ENCODE measurements around the gene WDR82.

WDR82 gene

DNA sequence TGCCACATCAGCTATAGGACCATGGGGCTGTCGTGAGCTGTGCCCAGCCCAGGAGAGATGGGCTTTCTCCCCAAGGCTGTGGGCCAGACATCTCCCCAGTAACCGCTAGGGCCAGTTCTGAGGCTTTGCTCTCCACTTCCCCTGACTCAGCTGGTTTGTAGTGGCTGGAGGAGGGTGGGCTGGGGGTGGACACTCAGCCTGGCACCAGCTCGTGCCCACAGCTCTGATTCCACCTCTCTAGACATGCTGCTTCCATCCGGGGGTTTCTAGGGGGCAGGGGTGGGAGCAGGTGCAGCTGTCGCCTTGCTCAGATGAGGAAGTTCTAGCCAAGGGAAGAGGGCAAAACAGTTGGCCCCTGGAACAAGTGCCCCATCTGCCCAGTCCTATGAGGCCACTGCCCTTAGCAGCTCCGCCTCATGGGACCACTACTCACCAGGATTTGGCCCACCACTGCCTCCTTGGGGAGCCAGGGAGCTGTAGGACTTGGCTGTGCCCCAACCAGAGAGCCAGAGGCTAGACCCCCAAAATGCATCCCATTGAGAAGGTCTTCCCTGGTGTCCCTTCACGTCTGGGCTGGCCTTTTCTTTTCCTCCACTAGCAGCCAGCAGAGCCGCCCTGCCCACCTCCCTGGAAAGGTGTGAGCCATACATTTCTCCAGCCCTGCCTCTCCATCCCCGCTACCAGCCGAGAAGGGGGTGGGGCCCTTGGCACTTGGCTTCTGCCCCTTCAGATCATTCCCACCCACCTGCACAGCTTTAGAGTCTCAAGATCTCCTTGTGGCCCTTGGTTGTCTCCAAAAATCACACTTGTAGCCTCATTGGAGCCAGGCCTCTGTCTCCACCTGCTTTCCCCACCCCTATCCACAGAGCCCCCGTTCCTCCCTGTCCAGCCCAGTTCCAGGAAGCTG, 19.0 kb upstream of the WDR82 start:
- Histone ChIP-seq H3K27ac (ENCODE audit: low read length, poor library complexity, severe bottlenecking) (no peak overlapping the region), H2BK15ac (ENCODE audit: low read depth, poor library complexity, severe bottlenecking) (no peak overlapping the region), H2AFZ (ENCODE audit: low read depth, low read length) (no peak overlapping the region), H2BK120ac (ENCODE audit: low read depth, low read length) (no peak overlapping the region), H3K14ac (ENCODE audit: low read length in 2 of 2) (no peak overlapping the region), H4K91ac (ENCODE audit: low read length) (no peak overlapping the region), H3K79me1 (replicated peaks; ENCODE audit: low read length, poor library complexity, severe bottlenecking) (peaks cover 6% of the 10 kb centered on the region), H3K4me3 (ENCODE audit: insufficient read depth in 1 of 2, low read depth in 1 of 2, low read length in 2 of 2) (no peak overlapping the region), H2BK12ac (ENCODE audit: low read length in 2 of 2) (no peak overlapping the region), H3K4ac (ENCODE audit: low read depth in 1 of 2, low read length in 2 of 2) (no peak overlapping the region), H3K9me3 (ENCODE audit: control insufficient read depth, low read length) (no peaks in the 10 kb centered on the region), H3K4me1 (ENCODE audit: control insufficient read depth, insufficient read depth, low read depth, low read length) (peaks cover 22% of the 10 kb centered on the region), H4K8ac (ENCODE audit: low read length) (no peak overlapping the region), H3K18ac (ENCODE audit: low read depth in 1 of 2, low read length in 2 of 2) (no peak overlapping the region), H3K4me2 (ENCODE audit: low read length, poor library complexity, severe bottlenecking) (no peak overlapping the region), H2AK5ac (ENCODE audit: low read length, severe bottlenecking) (no peak overlapping the region), H3K23ac (ENCODE audit: low read length in 2 of 2) (no peak overlapping the region), H2BK5ac (ENCODE audit: low read depth, low read length, poor library complexity, severe bottlenecking) (no peak overlapping the region), H3K27me3 (ENCODE audit: control insufficient read depth in 1 of 2, insufficient read depth in 1 of 2, low read length in 2 of 2) (peaks cover 14 to 25% of the 10 kb centered on the region in 2 experiments), H3K9ac (ENCODE audit: low read length) (no peak overlapping the region), H3K36me3 (ENCODE audit: control insufficient read depth in 1 of 2, insufficient read depth in 2 of 2, low read depth in 1 of 2, low read length in 2 of 2) (peaks cover 12 to 44% of the 10 kb centered on the region in 2 experiments)
- 87% methylated on average over 10 of the region's 11 CpGs for WGBS
- DNase-seq = no peak

DNA sequence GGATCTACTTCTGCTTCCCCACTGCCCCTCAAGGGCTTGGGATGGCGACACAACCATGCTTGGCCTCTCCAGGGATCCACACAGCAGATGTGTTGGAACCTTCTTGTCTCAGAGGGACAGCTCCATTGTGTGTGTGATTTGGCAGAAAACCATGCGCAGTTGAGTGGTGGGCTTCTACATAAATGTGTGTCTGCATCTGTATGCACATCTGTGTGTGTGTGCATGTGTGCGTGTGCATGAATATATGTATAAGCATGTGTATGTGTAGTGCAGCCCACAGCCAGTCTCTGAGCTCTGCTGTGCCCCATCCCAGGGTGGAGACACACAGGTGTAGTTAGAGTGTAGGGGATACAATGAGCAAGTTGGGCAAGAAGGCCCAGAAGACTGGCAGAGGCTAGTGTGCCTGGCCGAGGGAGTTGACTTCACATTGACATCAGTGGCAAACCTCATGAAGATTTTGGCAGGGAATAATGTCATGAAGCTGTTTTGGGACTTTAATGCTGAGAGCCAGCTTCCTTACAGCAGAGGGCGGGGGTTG, 17.3 kb upstream of the WDR82 start:
- no peak overlapping the region for H3K14ac ChIP-seq (ENCODE audit: low read length in 2 of 2)
- H3K79me1 ChIP-seq (replicated peaks; ENCODE audit: low read length, poor library complexity, severe bottlenecking) = peaks cover 14% of the 10 kb centered on the region
- no peak overlapping the region for H2AK5ac ChIP-seq (ENCODE audit: low read length, severe bottlenecking)
- no peaks in the 10 kb centered on the region for H3K9me3 ChIP-seq (ENCODE audit: control insufficient read depth, low read length)
- no peak overlapping the region for H2BK120ac ChIP-seq (ENCODE audit: low read depth, low read length)
- H3K4me2 ChIP-seq (ENCODE audit: low read length, poor library complexity, severe bottlenecking) = no peak overlapping the region
- H2BK5ac ChIP-seq (ENCODE audit: low read depth, low read length, poor library complexity, severe bottlenecking) = no peak overlapping the region
- WGBS = 90% methylated on average over 5 of the region's 5 CpGs
- H3K4ac ChIP-seq (ENCODE audit: low read depth in 1 of 2, low read length in 2 of 2) = no peak overlapping the region
- H2BK12ac ChIP-seq (ENCODE audit: low read length in 2 of 2) = no peak overlapping the region
- H3K27ac ChIP-seq (ENCODE audit: low read length, poor library complexity, severe bottlenecking) = no peak overlapping the region
- no peak overlapping the region for H3K4me3 ChIP-seq (ENCODE audit: insufficient read depth in 1 of 2, low read depth in 1 of 2, low read length in 2 of 2)
- H3K36me3 ChIP-seq (ENCODE audit: control insufficient read depth in 1 of 2, insufficient read depth in 2 of 2, low read depth in 1 of 2, low read length in 2 of 2) = peaks cover 30 to 60% of the 10 kb centered on the region in 2 experiments
- H3K23ac ChIP-seq (ENCODE audit: low read length in 2 of 2) = no peak overlapping the region
- peaks cover 17% of the 10 kb centered on the region for H3K4me1 ChIP-seq (ENCODE audit: control insufficient read depth, insufficient read depth, low read depth, low read length)
- no peak overlapping the region for H3K18ac ChIP-seq (ENCODE audit: low read depth in 1 of 2, low read length in 2 of 2)
- no peak overlapping the region for H2BK15ac ChIP-seq (ENCODE audit: low read depth, poor library complexity, severe bottlenecking)
- H4K8ac ChIP-seq (ENCODE audit: low read length) = no peak overlapping the region
- no peak overlapping the region for H3K9ac ChIP-seq (ENCODE audit: low read length)
- H2AFZ ChIP-seq (ENCODE audit: low read depth, low read length) = no peak overlapping the region
- H4K91ac ChIP-seq (ENCODE audit: low read length) = no peak overlapping the region
- no peak for DNase-seq
- H3K27me3 ChIP-seq (ENCODE audit: control insufficient read depth in 1 of 2, insufficient read depth in 1 of 2, low read length in 2 of 2) = peaks cover 14 to 25% of the 10 kb centered on the region in 2 experiments

DNA sequence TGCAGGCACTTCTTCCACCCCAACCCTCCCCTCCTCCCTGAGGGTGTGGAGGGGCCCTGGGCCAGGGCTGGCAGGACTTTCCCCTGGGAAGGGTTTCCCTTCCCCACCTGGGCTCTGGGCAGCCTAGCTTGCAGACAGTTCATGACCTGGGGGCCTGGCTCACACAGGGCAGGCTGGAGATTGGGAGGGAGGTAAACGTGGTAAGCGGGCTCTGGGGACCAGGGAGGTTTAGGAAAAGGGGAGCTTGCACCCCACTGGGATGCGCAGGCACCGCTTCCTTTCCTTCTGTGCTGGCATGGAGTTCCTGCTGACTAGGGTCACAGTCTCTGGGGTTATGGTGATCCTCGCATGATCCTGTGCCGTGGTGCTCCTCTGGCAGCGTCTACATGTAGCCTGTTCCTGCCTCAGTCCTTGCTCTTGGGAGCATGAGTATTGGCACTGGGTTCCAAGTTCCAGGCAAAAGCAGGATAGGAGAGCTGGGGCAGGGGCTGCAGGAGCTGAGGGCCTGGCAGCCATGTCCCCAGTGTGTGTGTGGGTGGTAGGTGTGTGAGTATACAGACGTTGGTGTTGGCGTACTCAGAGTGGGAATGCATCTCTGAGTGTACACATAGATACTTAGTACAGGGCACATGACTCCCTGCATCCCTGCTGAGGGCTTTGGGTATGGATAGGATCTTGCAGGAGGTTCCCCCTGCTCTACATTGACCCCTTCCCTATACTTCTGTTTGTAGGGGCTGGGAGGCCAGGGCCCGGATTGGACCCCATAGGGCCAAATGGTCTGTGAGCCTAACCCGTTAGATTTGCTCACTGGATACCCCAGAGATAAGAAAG, 16.1 kb upstream of the WDR82 start:
- Histone ChIP-seq H3K27me3 (ENCODE audit: control insufficient read depth in 1 of 2, insufficient read depth in 1 of 2, low read length in 2 of 2) (peaks cover 14 to 23% of the 10 kb centered on the region in 2 experiments), H3K9me3 (ENCODE audit: control insufficient read depth, low read length) (no peaks in the 10 kb centered on the region), H2AFZ (ENCODE audit: low read depth, low read length) (no peak overlapping the region), H2BK12ac (ENCODE audit: low read length in 2 of 2) (no peak overlapping the region), H4K91ac (ENCODE audit: low read length) (no peak overlapping the region), H3K14ac (ENCODE audit: low read length in 2 of 2) (no peak overlapping the region), H4K8ac (ENCODE audit: low read length) (no peak overlapping the region), H2BK120ac (ENCODE audit: low read depth, low read length) (no peak overlapping the region), H3K27ac (ENCODE audit: low read length, poor library complexity, severe bottlenecking) (no peak overlapping the region), H3K23ac (ENCODE audit: low read length in 2 of 2) (no peak overlapping the region), H3K79me1 (replicated peaks; ENCODE audit: low read length, poor library complexity, severe bottlenecking) (peaks cover 26% of the 10 kb centered on the region), H3K9ac (ENCODE audit: low read length) (no peak overlapping the region), H2BK5ac (ENCODE audit: low read depth, low read length, poor library complexity, severe bottlenecking) (no peak overlapping the region), H2AK5ac (ENCODE audit: low read length, severe bottlenecking) (no peak overlapping the region), H3K4me2 (ENCODE audit: low read length, poor library complexity, severe bottlenecking) (no peak overlapping the region), H3K36me3 (ENCODE audit: control insufficient read depth in 1 of 2, insufficient read depth in 2 of 2, low read depth in 1 of 2, low read length in 2 of 2) (peaks cover 30 to 67% of the 10 kb centered on the region in 2 experiments), H3K18ac (ENCODE audit: low read depth in 1 of 2, low read length in 2 of 2) (no peak overlapping the region), H3K4me1 (ENCODE audit: control insufficient read depth, insufficient read depth, low read depth, low read length) (peaks cover 16% of the 10 kb centered on the region), H3K4me3 (ENCODE audit: insufficient read depth in 1 of 2, low read depth in 1 of 2, low read length in 2 of 2) (no peak overlapping the region), H2BK15ac (ENCODE audit: low read depth, poor library complexity, severe bottlenecking) (no peak overlapping the region), H3K4ac (ENCODE audit: low read depth in 1 of 2, low read length in 2 of 2) (no peak overlapping the region)
- no peak for DNase-seq
- WGBS = 93% methylated on average over 11 of the region's 11 CpGs

All from mesenchymal stem cell (in vitro differentiated cells and primary cell).